Endothelial cell of umbilical vein (primary cell): ENCODE results near the gene CNOT1.

Experiments
- EZH2 ChIP-seq: IDR thresholded peaks from 2 replicates; pipeline ENCODE4 v1.6.1; 2012; ENCODE audit warnings: borderline replicate concordance, low read depth, mild to moderate bottlenecking, moderate library complexity, low read length, inconsistent platforms; ENCODE audit not compliant: severe bottlenecking
- JUN ChIP-seq: IDR thresholded peaks from 2 replicates; pipeline ENCODE4 v1.6.1; 2011; ENCODE audit warnings: borderline replicate concordance, low read depth; ENCODE audit not compliant: insufficient read length, insufficient read depth
- POLR2A ChIP-seq: IDR thresholded peaks from 2 replicates; pipeline ENCODE4 v1.6.1; 2012; ENCODE audit warnings: low read depth, mild to moderate bottlenecking, control low read depth, low read length
- POLR2AphosphoS5 ChIP-seq: IDR thresholded peaks from 2 replicates; pipeline ENCODE4 v1.6.1; 2012; ENCODE audit warnings: low read depth, mild to moderate bottlenecking, control low read depth, low read length, moderate library complexity; ENCODE audit not compliant: insufficient read depth
- TF ChIP-seq, protein P1 (sequence below), 2 donors: IDR thresholded peaks; 1 replicate in 1 of 2; 2 replicates in 1 of 2; pipeline ENCODE4 v1.5.1; 2011; ENCODE audit warnings: low read length in 2 of 2, mild to moderate bottlenecking in 2 of 2, moderate library complexity in 2 of 2, control low read depth in 1 of 2, inconsistent platforms in 1 of 2, low read depth in 1 of 2; ENCODE audit not compliant: insufficient read depth in 1 of 2; ENCODE audit errors: extremely low read depth in 1 of 2

DNA sequence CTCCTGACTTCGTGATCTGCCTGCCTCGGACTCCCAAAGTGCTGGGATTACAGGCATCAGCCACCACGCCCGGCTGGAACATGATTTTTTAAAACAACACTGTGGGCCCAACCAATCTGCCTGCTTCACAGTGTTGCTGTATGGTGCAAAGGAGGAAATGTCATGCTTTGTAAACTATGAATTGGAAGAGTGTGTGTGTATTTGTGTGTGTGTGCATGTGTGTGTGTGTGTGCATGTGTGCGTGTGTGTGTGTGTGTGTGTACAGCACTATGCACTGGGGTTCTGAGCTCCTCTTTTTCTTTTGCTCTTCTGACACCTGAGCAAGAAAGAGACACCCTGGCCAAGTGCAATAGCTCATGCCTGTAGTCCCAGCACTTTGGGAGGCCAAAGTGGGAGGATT is 14.5 kb upstream of the CNOT1 start:
- TF ChIP-seq, protein P1, sequence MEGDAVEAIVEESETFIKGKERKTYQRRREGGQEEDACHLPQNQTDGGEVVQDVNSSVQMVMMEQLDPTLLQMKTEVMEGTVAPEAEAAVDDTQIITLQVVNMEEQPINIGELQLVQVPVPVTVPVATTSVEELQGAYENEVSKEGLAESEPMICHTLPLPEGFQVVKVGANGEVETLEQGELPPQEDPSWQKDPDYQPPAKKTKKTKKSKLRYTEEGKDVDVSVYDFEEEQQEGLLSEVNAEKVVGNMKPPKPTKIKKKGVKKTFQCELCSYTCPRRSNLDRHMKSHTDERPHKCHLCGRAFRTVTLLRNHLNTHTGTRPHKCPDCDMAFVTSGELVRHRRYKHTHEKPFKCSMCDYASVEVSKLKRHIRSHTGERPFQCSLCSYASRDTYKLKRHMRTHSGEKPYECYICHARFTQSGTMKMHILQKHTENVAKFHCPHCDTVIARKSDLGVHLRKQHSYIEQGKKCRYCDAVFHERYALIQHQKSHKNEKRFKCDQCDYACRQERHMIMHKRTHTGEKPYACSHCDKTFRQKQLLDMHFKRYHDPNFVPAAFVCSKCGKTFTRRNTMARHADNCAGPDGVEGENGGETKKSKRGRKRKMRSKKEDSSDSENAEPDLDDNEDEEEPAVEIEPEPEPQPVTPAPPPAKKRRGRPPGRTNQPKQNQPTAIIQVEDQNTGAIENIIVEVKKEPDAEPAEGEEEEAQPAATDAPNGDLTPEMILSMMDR (IDR thresholded peaks at IDR 0.05; ENCODE audit: extremely low read depth in 1 of 2, insufficient read depth in 1 of 2, low read depth in 1 of 2, low read length in 2 of 2), result no peak
- TF ChIP-seq POLR2A (no peak), POLR2AphosphoS5 (no peak), JUN (no peak), EZH2 (no peak)
